Epidermal melanocyte (primary cell): ENCODE measurements around the gene CNOT6L.
"Not testable (repeated sequence)": the region's sequence is repeated elsewhere in the genome, so short reads cannot be mapped to it uniquely, and the experiment has no call there.

ENCODE experiments used
- DNase-seq: peaks from one replicate; pipeline ENCODE4 v3.0.0; 2011; ENCODE audit warnings: low spot score; ENCODE audit not compliant: insufficient read length

CNOT6L gene

DNA sequence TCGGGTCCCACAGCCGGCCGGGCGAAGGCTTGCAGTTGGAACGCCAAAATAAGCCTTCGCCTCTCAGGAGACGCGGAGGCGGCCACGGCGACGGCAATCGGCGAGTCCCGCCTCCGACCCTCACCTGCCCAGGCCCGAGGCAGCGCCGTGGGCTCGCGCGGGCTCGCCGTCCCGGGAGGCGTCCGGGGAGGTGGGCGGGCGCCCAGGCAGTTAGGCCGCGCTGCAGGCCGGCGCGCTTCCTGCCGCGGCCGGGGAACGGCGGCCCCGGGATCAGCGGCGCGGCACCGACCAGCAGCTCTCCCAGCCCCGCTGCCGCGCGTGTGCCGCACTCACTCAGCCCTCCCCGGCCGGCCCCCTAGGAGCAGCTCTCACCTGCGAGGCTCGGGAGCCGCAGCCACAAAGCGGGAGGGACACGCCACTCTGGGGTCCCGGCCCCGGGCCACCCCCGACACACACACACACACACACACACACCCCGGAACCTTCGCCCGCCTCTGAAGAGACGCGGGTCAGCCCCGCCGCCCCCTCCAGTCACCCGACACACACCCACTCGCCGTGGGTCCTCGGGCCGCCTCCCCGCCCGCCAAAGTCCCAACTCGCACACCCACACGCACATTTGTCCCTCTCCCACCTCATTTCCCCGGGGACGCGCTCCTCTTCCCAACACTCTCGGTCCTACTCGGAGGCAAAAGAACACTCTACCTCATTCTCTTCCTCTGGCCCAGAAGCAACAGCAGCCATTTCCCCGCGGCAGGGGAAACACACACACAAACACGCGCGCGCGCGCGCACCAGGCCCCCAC is at the start of gene CNOT6L:
CNOT6L (minus strand) TSS at position 767 of the 802 bp plus-strand sequence; CDS start at position 707, 60 bp downstream.
- DNase-seq: no peak

DNA sequence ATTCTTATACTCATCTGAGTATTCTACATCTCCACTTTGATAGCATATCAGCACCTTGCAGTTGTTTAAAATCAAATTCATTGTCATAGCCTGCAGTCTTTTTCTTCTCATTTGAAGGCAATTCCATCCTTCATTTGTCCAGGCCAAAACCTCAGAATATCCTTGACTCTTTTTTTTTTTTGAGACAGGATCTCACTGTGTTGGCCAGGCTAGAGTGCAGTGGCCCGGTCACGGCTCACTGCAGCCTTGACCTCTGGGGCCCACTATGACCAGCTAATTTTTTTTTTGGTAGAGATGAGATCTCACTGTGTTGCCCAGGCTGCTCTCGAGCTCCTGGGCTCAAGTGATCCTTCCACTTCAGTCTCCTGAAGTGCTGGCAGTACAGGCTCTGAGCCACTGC is 46.1 kb upstream of the CNOT6L start:
- DNase-seq: no peak

DNA sequence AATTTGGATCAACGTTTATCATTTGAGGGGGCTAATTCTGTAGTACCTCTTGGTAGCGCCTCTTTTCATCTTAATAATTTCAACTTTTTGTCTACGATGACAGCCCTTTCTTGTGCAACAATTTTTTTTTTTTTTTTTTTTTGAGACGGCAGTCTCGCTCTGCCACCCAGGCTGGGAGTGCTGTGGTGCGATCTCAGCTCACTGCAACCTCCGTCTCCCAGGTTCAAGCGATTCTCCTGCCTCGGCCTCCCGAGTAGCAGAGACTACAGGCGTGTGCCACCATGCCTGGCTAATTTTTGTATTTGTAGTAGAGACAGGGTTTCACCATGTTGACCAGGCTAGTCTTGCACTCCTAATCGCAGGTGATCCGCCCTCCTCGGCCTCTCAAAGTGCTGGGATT is 44.2 kb upstream of the CNOT6L start:
- DNase-seq: not testable (repeated sequence)

DNA sequence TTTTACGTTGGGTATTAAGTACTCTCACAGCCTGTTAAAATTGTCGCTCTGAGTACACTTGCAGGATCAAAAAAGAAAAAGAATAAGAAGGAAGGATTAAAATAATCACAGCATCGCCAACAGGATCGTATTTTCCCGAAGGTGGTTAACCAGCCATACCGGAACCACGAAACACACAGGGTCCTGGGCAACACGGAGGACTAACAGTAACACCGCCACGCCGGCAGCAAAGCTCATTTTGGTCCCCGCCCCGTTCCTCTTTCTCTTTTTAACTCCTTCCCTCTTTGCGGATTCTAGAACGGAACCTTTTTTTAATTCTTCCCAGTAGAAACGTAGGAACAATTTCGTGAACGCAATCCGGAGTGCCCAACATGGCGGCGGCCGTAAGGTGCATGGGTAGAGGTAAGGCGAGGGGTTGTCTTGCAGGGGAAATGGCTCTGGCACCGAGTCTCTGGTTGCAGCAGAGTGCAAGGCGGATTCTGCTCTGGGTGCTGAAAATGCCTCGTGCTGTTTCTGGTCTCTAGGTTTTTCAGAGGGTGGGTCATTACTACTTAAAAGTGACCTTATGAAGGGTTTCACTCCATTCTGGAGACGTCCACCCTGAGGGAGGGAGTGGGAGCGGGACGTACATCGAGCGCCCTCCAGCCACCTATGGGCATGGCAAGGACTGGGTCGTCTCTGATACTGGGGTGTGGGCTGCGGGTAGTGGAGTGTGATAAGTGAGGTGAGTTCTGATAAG is 43.5 kb upstream of the CNOT6L start, which contains the start of gene MRPL1:
MRPL1 (plus strand) TSS at position 353 of the 739 bp plus-strand sequence; CDS start at position 372, 19 bp downstream.
- peak; percentile 70 for DNase-seq

GRCh38 chr4:77861495-77861894 is 42.3 kb upstream of the CNOT6L start:
- no peak for DNase-seq

- no peak for DNase-seq
Measured at GRCh38 chr4:77859256-77859655, 40.1 kb upstream of the CNOT6L start.

DNA sequence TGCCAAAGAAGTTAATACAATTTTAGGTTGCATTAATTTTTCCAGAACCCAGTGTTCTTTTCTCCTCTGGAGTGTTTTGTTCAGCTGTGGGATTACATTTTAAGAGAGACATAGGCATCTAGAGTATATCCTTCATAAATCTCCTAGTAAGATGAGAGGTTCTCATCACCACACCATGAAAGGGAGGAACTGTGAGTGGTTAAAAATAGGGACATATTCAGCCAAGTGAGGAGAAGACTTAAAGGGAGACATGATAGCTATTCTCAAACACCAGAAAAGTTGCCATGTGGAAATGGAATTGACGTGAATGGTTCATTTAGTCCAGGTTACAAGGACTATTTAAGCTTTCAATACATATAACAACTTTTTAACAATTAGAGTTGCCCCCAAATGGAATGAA is 37.0 kb upstream of the CNOT6L start:
- no peak for DNase-seq

- DNase-seq: no peak
Measured at GRCh38 chr4:77854431-77855111, 35.4 kb upstream of the CNOT6L start.

DNA sequence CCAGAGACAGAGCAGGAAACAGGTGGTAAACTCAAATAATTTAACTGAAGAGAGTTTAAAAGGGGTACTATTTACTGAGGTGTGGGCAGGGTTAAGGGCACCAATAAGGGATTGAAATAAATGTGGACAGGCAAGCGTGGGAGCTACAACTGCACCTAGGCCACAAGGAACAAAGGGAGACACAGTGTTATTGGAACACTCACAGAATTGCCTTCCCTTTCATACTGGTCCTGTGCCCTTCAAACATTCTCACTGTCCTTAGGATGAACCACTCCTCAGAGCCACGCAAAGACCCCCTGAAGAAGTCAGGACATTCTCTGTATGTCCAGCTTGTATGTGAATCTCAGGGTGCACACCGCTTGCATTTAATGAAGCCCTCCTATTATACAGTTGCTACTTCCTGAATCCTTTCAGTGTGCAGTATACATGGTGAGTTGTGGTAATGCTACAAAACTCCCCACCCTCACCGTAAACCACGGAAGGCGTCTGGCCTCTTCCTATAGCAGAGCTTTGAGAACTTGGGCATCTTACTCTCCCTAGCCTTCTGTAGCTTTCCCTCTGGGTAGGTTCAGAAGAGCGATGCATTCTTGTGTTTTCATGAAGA is 33.8 kb upstream of the CNOT6L start:
- no peak for DNase-seq

DNA sequence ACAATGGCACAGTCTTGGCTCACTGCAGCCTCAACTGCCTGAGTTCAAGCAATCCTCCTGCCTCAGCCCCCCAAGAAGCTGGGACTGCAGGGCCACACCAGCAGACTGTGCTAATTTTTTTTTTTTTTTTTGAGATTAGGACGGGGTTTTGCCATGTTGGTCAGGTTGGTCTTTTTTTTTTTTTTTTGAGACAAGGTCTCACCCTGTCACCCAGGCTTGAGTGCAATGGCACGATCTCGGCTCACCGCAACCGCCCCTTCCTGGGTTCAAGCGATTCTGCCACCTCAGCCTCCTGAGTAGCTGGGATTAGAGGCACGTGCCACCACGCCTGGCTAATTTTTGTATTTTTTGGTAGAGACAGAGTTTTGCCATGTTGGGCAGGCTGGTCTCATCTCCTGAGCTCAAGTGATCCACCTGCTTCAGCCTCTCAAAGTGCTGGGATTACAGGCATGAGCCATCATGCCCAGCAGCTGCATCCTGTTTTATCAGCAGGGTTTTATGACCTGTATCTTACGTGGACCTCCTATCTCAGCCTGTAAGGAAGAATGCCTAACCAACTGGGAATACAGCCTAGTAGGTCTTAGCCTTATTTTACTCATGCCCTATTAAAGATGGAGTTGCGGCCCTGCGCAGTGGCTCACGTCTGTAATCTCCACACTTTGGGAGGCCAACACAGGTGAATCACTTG is 30.3 kb upstream of the CNOT6L start:
- DNase-seq: no peak

DNA sequence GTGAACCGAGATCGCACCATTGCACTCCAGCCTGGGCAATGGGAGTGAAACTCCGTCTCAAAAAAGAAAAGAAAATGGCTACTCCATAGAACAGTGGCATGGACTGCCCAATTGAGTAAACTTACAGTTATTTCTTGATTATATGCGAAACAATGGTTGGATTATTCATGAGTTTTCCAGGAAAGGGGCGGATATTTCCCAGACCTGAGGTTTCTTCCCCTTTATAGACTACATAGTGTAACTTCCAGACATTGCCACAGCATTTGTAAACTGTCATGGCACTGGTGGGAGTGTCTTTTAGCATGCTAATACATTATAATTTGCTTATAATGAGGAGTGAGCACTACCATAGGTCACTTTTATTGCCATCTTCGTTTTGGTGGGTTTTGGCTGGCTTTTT is 29.3 kb upstream of the CNOT6L start:
- no peak for DNase-seq

GRCh38 chr4:77845929-77846328 is 26.8 kb upstream of the CNOT6L start:
- no peak for DNase-seq

DNA sequence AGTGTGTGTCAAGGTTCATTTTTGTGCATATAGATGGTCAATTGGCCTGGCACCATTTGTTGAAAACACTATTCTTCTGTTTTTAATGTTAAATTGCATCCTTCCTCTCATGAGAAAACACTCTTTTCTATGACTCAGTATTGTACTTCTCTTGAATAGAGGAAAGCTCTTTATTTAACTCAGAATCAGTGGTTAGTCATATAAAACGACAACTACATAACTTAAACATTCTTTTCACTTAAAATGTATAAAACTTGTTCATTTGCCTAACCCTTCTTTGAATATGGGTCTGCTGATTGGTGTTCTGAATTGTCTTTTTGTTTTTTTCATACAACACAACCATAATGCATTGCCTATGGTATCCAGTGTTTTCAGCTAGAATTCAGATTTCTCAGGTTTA is 26.2 kb upstream of the CNOT6L start:
- no peak for DNase-seq

DNA sequence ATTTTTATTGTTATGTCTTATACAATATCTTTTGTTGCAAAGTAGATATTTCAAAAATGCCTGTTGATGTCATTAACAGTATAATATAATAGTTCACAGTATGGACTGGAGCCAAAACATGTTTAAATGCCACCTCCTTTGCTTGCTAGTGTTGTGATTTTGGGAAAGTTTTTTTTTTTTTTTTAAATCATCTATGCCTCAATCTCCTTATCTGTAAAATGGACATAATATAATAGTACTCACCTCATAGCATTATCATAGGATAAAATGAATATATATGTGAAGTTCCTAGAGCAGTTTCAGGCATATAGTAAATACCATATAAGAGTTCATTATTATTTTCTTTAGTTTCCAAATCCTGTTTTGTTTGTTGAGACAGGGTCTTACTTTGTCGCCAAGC is 25.2 kb upstream of the CNOT6L start:
- no peak for DNase-seq

GRCh38 chr4:77843628-77844027 is 24.5 kb upstream of the CNOT6L start:
- no peak for DNase-seq

- no peak for DNase-seq
Measured at GRCh38 chr4:77834403-77834802, 15.2 kb upstream of the CNOT6L start.

DNA sequence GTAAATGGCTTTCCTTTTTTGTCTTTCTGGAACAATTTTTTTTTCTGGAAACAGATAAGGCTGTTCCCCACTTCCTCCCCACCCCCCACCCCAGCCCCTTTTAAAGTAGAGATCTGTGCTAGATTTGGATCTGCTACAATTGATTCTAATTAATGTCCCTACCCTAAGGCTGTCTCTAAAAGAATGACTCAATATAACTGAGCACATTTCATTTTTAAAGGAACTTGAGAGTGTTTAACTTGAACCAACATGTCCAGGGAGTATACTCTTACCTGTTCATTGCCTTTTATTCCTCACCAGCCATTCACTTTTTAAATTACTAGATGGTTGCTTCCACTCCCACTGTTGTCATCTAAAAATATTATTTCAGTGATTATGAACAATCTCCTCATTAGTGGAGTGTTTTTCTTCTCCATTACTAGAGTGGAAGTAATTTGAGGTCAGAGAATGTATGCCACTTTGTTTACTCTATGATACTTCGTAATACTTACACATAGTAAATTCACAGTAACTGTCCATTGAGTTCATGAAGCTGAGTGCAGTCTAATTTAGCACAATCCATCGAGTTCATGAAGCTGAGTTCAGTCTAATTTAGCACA is 14.1 kb upstream of the CNOT6L start:
- no peak for DNase-seq

GRCh38 chr4:77827343-77827742 is 8.2 kb upstream of the CNOT6L start:
- DNase-seq: no peak

DNA sequence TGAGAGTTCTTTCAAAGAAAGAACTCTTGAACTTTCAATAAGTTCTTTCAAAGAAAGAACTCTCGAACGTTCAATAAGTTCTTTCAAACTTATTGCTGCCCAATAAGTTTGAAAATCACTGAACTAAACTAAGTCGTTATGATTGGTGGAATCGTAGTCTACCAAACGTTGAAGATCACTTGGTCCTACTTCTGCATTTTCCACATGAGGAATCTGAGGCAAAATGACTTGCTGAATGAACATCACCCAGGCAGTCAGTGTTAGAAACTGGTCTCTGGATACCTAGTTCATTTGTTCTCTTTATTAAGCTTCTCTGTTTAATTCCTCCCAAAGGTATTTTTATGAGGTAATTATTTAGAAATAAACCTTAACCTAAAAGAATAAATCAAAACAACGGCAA is 7.1 kb upstream of the CNOT6L start:
- DNase-seq: no peak

DNA sequence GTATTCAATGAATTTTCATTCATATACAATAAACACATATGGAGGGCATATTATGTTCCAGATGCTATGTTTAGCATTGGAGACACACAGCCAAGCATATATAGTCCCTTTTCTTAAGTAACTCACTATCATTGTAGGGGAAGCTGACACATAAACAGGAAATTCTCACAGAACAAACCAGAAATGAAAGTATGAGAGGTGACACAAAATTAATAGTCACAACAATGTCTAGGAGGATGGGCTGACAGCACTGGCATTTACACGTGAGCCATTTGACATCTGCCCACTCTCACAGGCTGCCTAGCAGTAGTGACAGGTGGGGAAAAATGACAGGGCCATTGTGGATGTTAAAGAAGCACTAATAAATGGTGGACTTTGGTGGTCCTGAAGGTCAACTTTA is 2.6 kb upstream of the CNOT6L start:
- DNase-seq: no peak
